Measurements from ENCODE around the gene CMTM5. TPM values are rescaled to one million over a fixed set of nuclear protein-coding genes. Genes with fewer than 3 reads are reported as not detected.

Gene CMTM5
- total RNA-seq, 1 donor from 2014 or later = not detected

GRCh38 chr14:23364164-23365035, 12.4 kb upstream of the CMTM5 start:
- no peak for TF ChIP-seq CTCF (IDR thresholded peaks at IDR 0.05; ENCODE audit: insufficient read depth, low read length, severe bottlenecking)
- FAIRE-seq (no peak), DNase-seq (ENCODE audit: low read depth) (no peak)
- H3K4me3 ChIP-seq (ENCODE audit: low read depth, low read length) = peak overlapping the region; percentile 52
- no peaks in the 10 kb centered on the region for H3K27me3 ChIP-seq (ENCODE audit: control insufficient read depth, insufficient read depth, low read length)
- H3K36me3 ChIP-seq (ENCODE audit: control insufficient read depth, insufficient read depth, low read length) = peaks cover 8% of the 10 kb centered on the region

GRCh38 chr14:23365036-23365731, 11.7 kb upstream of the CMTM5 start, which contains the start of gene EFS:
EFS (minus strand) TSS chr14:23365172; CDS start chr14:23365025, 147 bp downstream.
- DNase-seq (ENCODE audit: low read depth) = peak; percentile 18
- no peak for FAIRE-seq
- no peak for TF ChIP-seq CTCF (IDR thresholded peaks at IDR 0.05; ENCODE audit: insufficient read depth, low read length, severe bottlenecking)
- Histone ChIP-seq H3K27me3 (ENCODE audit: control insufficient read depth, insufficient read depth, low read length) (no peaks in the 10 kb centered on the region), H3K4me3 (ENCODE audit: low read depth, low read length) (peak within 1 kb of the TSS; percentile 52), H3K36me3 (ENCODE audit: control insufficient read depth, insufficient read depth, low read length) (peaks cover 3% of the 10 kb centered on the region)

- no peak for FAIRE-seq
- DNase-seq (ENCODE audit: low read depth) = peak; percentile 50
- H3K4me3 ChIP-seq (ENCODE audit: low read depth, low read length) = peak overlapping the region; percentile 52
- no peak for TF ChIP-seq CTCF (IDR thresholded peaks at IDR 0.05; ENCODE audit: insufficient read depth, low read length, severe bottlenecking)
- no peaks in the 10 kb centered on the region for H3K27me3 ChIP-seq (ENCODE audit: control insufficient read depth, insufficient read depth, low read length)
- no peaks in the 10 kb centered on the region for H3K36me3 ChIP-seq (ENCODE audit: control insufficient read depth, insufficient read depth, low read length)
Observed at GRCh38 chr14:23365732-23366425, 11.0 kb upstream of the CMTM5 start.

- no peaks in the 10 kb centered on the region for H3K36me3 ChIP-seq (ENCODE audit: control insufficient read depth, insufficient read depth, low read length)
- FAIRE-seq (no peak), DNase-seq (ENCODE audit: low read depth) (peak; percentile 71)
- TF ChIP-seq CTCF (IDR thresholded peaks at IDR 0.05; ENCODE audit: insufficient read depth, low read length, severe bottlenecking) = no peak
- no peaks in the 10 kb centered on the region for H3K27me3 ChIP-seq (ENCODE audit: control insufficient read depth, insufficient read depth, low read length)
- H3K4me3 ChIP-seq (ENCODE audit: low read depth, low read length) = peak overlapping the region; percentile 52
Observed at GRCh38 chr14:23366426-23366921, 10.4 kb upstream of the CMTM5 start.

GRCh38 chr14:23370221-23370620, 6.6 kb upstream of the CMTM5 start:
- DNase-seq (ENCODE audit: low read depth) (no peak), FAIRE-seq (no peak)
- Histone ChIP-seq H3K4me3 (ENCODE audit: low read depth, low read length) (no peak overlapping the region), H3K27me3 (ENCODE audit: control insufficient read depth, insufficient read depth, low read length) (no peaks in the 10 kb centered on the region), H3K36me3 (ENCODE audit: control insufficient read depth, insufficient read depth, low read length) (no peaks in the 10 kb centered on the region)
- TF ChIP-seq CTCF (IDR thresholded peaks at IDR 0.05; ENCODE audit: insufficient read depth, low read length, severe bottlenecking) = no peak

Measured in bronchial epithelial cell (primary cell).